ENCODE data around the gene PHTF1. TPM values are rescaled to one million over a fixed set of nuclear protein-coding genes. Genes with fewer than 3 reads are reported as not detected.

PHTF1 gene
- total RNA-seq, 1 donor from 2014 or later, result 7.4 TPM

DNA sequence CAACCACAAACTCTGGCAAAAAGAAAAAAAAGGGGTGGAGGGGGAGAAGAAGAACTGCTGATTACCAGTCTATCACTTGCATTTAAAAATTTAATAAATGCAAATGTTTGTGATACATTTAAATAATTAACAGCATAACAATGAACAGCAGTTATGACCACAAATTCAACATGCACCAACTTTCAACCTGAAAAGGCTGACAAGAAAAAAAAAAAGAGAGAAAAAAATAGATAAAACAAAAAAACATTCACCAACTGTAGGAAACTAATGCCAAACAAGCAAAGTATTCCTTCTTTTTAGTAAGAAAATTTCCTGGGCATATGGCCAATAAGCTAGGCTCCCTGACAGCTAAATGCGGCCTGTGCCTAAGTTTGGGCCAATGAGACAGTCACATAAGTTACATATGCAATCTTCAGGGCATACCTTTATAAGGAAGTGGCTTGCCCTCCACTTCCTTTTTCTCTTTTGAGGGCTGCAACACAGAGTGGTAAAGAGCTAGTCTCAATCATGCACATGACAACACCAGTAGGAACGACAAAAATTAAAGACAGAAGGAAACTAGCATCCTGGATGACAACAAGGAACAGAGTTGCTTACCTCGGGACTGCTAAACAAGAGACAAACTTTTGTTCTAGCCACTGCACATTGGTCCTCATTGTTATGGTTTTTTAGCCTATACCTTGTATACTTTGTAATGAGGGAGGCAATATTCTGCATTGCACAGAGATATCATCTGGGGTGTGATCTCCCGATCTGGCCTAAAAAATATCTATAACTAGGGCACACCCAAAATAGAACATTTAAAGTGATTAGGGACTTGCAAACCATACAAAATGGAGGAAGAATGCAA, 24.2 kb upstream of the PHTF1 start:
- H3K4me3 ChIP-seq (ENCODE audit: low read depth, low read length), result no peak overlapping the region
- TF ChIP-seq CTCF (IDR thresholded peaks at IDR 0.05; ENCODE audit: insufficient read depth, low read length, severe bottlenecking), result no peak
- DNase-seq (ENCODE audit: low read depth), result peak; percentile 34

DNA sequence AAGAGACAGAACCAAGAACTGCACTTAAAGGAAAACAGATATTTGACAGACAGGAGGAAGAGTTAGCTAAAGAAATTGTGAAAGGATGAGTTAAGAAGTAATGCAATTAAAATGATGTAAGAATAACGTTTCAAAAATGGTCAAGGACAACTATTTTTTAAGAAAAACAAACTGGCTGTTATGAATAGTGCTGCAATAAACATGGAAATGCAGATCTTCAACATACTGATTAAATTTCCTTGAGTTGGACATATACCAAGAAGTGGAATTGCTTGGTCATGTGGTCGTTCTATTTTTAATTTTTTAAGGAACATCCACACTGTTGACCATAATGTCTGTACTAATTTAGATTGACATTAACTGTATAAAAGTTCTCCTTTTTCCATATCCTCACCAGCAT, 23.1 kb upstream of the PHTF1 start:
- no peaks in the 10 kb centered on the region for H3K36me3 ChIP-seq (ENCODE audit: control insufficient read depth, insufficient read depth, low read length)
- DNase-seq (ENCODE audit: low read depth), result no peak
- FAIRE-seq, result no peak
- no peak for TF ChIP-seq CTCF (IDR thresholded peaks at IDR 0.05; ENCODE audit: insufficient read depth, low read length, severe bottlenecking)
- no peak overlapping the region for H3K4me3 ChIP-seq (ENCODE audit: low read depth, low read length)
- H3K27me3 ChIP-seq (ENCODE audit: control insufficient read depth, insufficient read depth, low read length), result no peaks in the 10 kb centered on the region

More for the DNA sequence above, 24.2 kb upstream of the PHTF1 start:
- H3K36me3 ChIP-seq (ENCODE audit: control insufficient read depth, insufficient read depth, low read length), result no peaks in the 10 kb centered on the region
- H3K27me3 ChIP-seq (ENCODE audit: control insufficient read depth, insufficient read depth, low read length), result no peaks in the 10 kb centered on the region
- FAIRE-seq, result no peak

DNA sequence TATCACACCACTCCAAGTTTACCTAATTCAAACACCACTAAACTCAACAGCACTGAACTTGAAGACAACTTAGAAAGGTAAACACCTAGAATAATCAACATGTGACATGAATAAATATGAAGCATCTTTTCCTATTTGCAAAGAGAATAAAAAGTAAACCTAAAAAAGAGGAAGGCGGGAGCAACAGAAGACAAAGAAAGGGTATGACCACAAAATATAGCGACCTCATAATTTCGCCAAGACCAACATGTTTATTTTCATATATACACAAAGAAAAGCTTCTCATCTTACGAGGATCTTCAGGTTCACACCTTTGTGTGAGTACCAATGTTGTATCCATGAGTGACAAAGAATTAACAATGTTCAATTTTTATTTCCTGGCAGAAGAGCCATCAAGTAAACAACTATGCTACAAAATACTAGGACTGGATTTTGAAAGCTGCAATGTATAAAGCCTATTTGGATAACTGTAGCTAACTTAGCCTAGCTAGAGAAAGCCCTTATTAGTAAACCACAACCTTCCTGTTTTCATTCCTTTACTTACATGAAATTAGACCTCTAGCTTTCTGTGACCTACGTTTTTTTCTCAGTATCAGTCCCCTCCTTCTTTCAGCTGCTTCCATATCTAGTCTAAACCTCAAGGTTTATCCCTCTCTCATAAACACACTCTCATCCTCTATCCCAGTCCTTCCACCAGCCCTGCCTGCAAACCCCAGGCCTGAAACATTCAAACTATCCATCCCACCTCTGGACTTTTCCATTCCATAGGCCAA, 21.3 kb upstream of the PHTF1 start:
- Histone ChIP-seq H3K36me3 (ENCODE audit: control insufficient read depth, insufficient read depth, low read length) (peaks cover 1% of the 10 kb centered on the region), H3K4me3 (ENCODE audit: low read depth, low read length) (no peak overlapping the region), H3K27me3 (ENCODE audit: control insufficient read depth, insufficient read depth, low read length) (no peaks in the 10 kb centered on the region)
- no peak for TF ChIP-seq CTCF (IDR thresholded peaks at IDR 0.05; ENCODE audit: insufficient read depth, low read length, severe bottlenecking)
- DNase-seq (ENCODE audit: low read depth), result no peak
- FAIRE-seq, result no peak

- FAIRE-seq, result no peak
- H3K36me3 ChIP-seq (ENCODE audit: control insufficient read depth, insufficient read depth, low read length), result peaks cover 1% of the 10 kb centered on the region
- no peaks in the 10 kb centered on the region for H3K27me3 ChIP-seq (ENCODE audit: control insufficient read depth, insufficient read depth, low read length)
- H3K4me3 ChIP-seq (ENCODE audit: low read depth, low read length), result no peak overlapping the region
- DNase-seq (ENCODE audit: low read depth), result no peak
- TF ChIP-seq CTCF (IDR thresholded peaks at IDR 0.05; ENCODE audit: insufficient read depth, low read length, severe bottlenecking), result no peak
Measured at GRCh38 chr1:113779542-113779941, 20.3 kb upstream of the PHTF1 start.

DNA sequence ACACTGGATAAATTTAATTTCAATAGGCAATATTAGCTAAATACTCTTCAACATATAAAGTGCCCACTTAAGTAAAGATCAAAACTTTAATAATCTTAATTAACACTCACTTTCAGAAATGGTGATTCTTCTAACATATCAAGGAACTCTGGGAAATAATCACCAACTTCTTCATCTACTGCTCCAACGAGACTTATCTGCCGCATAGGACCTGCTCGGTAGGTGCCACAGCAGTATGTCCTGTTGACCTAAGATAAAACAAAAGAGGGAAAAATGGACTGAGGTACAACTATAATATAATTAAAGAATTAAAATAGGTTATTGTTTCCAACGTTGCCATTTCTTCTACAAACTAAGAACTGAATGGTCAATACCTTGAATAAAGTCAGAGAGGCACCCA, 18.3 kb upstream of the PHTF1 start:
- FAIRE-seq (no peak), DNase-seq (ENCODE audit: low read depth) (no peak)
- no peak for TF ChIP-seq CTCF (IDR thresholded peaks at IDR 0.05; ENCODE audit: insufficient read depth, low read length, severe bottlenecking)
- Histone ChIP-seq H3K27me3 (ENCODE audit: control insufficient read depth, insufficient read depth, low read length) (no peaks in the 10 kb centered on the region), H3K4me3 (ENCODE audit: low read depth, low read length) (no peak overlapping the region), H3K36me3 (ENCODE audit: control insufficient read depth, insufficient read depth, low read length) (peaks cover 1% of the 10 kb centered on the region)

Data from bronchial epithelial cell (primary cell).